IPS DF 4.7 (cell line): ENCODE data around the gene PHF21A.
"Not testable (repeated sequence)": the region's sequence is repeated elsewhere in the genome, so short reads cannot be mapped to it uniquely, and the experiment has no call there.

Experiments used
- DNase-seq: peaks from one replicate; pipeline ENCODE4 v3.0.0-alpha.2; 2013; ENCODE audit warnings: low spot score; ENCODE audit errors: extremely low read depth

The PHF21A gene

GRCh38 chr11:46036969-46037368 is 84.3 kb downstream of the PHF21A start:
- no peak for DNase-seq

- DNase-seq: no peak
Measured at GRCh38 chr11:46036009-46036408, 85.2 kb downstream of the PHF21A start.

GRCh38 chr11:46034041-46034440 is 87.2 kb downstream of the PHF21A start:
- DNase-seq: no peak

GRCh38 chr11:46026606-46027293 is 94.5 kb downstream of the PHF21A start:
- DNase-seq: no peak

GRCh38 chr11:46020084-46020599 is 101.1 kb downstream of the PHF21A start:
- no peak for DNase-seq

- DNase-seq: no peak
Measured at GRCh38 chr11:46018651-46019050, 102.6 kb downstream of the PHF21A start.

- DNase-seq: no peak
Measured at GRCh38 chr11:46017341-46017740, 103.9 kb downstream of the PHF21A start.

GRCh38 chr11:46015941-46016340 is 105.3 kb downstream of the PHF21A start:
- DNase-seq: no peak

GRCh38 chr11:46014168-46014567 is 107.1 kb downstream of the PHF21A start:
- not testable (repeated sequence) for DNase-seq

GRCh38 chr11:46012185-46012584 is 109.1 kb downstream of the PHF21A start:
- no peak for DNase-seq

- no peak for DNase-seq
Measured at GRCh38 chr11:46010100-46010499, 111.2 kb downstream of the PHF21A start.

- DNase-seq: no peak
Measured at GRCh38 chr11:46009647-46010046, 111.6 kb downstream of the PHF21A start.

- no peak for DNase-seq
Measured at GRCh38 chr11:46006418-46007070, 114.7 kb downstream of the PHF21A start.

GRCh38 chr11:46003572-46003971 is 117.7 kb downstream of the PHF21A start:
- DNase-seq: no peak

- no peak for DNase-seq
Measured at GRCh38 chr11:46002189-46002588, 119.1 kb downstream of the PHF21A start.

- DNase-seq: no peak
Measured at GRCh38 chr11:46001448-46001914, 119.8 kb downstream of the PHF21A start.

- DNase-seq: no peak
Measured at GRCh38 chr11:45997599-45997998, 123.7 kb downstream of the PHF21A start.

- DNase-seq: no peak
Measured at GRCh38 chr11:45995342-45995734, 125.9 kb downstream of the PHF21A start.

GRCh38 chr11:45994371-45995341 is 126.6 kb downstream of the PHF21A start:
- no peak for DNase-seq

GRCh38 chr11:45993531-45994001 is 127.7 kb downstream of the PHF21A start:
- no peak for DNase-seq

- DNase-seq: no peak
Measured at GRCh38 chr11:45988921-45989320, 132.3 kb downstream of the PHF21A start.
